HepG2 (cell line): Measurements from ENCODE around the gene CCDC82. TPM values are rescaled to one million over a fixed set of nuclear protein-coding genes. Genes with fewer than 3 reads are reported as not detected.

ENCODE experiments used
- CHCHD3 ChIP-seq: sonication (generic); formaldehyde crosslinking; IDR thresholded peaks from 2 replicates; pipeline ENCODE4 v1.8.0; 2022; ENCODE audit warnings: mild to moderate bottlenecking, missing genetic modification reagents, moderate library complexity
- CHD4 ChIP-seq: fragments of 200-600 bp; sonication (generic); IDR thresholded peaks from 2 replicates; pipeline ENCODE4 v1.7.0; 2017; ENCODE audit warnings: mild to moderate bottlenecking, low read length, borderline replicate concordance
- E2F2 ChIP-seq: sonication (generic); formaldehyde crosslinking; IDR thresholded peaks from 2 replicates; pipeline ENCODE4 v1.4.0; 2020; ENCODE audit warnings: missing genetic modification reagents, borderline replicate concordance
- EED ChIP-seq: sonication (generic); formaldehyde crosslinking; IDR thresholded peaks from 2 replicates; pipeline ENCODE4 v1.5.0; 2020; ENCODE audit warnings: mild to moderate bottlenecking, missing genetic modification reagents
- ELF3 ChIP-seq: IDR thresholded peaks from 2 replicates; pipeline ENCODE4 v1.6.1; 2016; ENCODE audit warnings: missing genetic modification reagents, missing compliant biosample characterization
- FIP1L1 ChIP-seq: fragments of 200-400 bp; formaldehyde crosslinking; IDR thresholded peaks from 2 replicates; pipeline ENCODE4 v1.6.1; 2018; ENCODE audit warnings: low read depth, mild to moderate bottlenecking, low read length, moderate library complexity, borderline replicate concordance; ENCODE audit not compliant: insufficient read depth
- GATAD2A ChIP-seq: IDR thresholded peaks from 2 replicates; pipeline ENCODE4 v1.6.1; 2016
- KDM3A ChIP-seq: IDR thresholded peaks from 2 replicates; pipeline ENCODE4 v1.6.1; 2018; ENCODE audit warnings: low read depth, missing compliant biosample characterization
- RFX3 ChIP-seq: IDR thresholded peaks from 2 replicates; pipeline ENCODE4 v1.6.1; 2016; ENCODE audit warnings: missing biosample characterization, missing genetic modification reagents
- THYN1 ChIP-seq: sonication (generic); formaldehyde crosslinking; IDR thresholded peaks from 2 replicates; pipeline ENCODE4 v1.8.1; 2023; ENCODE audit warnings: low read depth, mild to moderate bottlenecking, moderate library complexity, missing genetic modification reagents, borderline replicate concordance
- ZFYVE20 ChIP-seq: sonication (generic); formaldehyde crosslinking; IDR thresholded peaks from 2 replicates; pipeline ENCODE4 v1.8.0; 2023; ENCODE audit warnings: low read depth, mild to moderate bottlenecking, moderate library complexity, missing genetic modification reagents, borderline replicate concordance
- ZMYM3 ChIP-seq: sonication (generic); formaldehyde crosslinking; IDR thresholded peaks from 2 replicates; pipeline ENCODE4 v1.5.1; 2020; ENCODE audit warnings: mild to moderate bottlenecking, missing genetic modification reagents
- ZNF580 ChIP-seq: IDR thresholded peaks from 2 replicates; pipeline ENCODE4 v1.6.1; 2016; ENCODE audit warnings: low read depth, borderline replicate concordance
- polyA plus RNA-seq, 8 experiments: library from polyadenylated mRNA; depleted of rRNA in 3 of 8; stranded (reverse) in 7 of 8; unstranded in 1 of 8; fragments of >200 nt; fragmentation: Illumina TruSeq in 4 of 8; extraction: Trizol in 4 of 8; gene quantifications; 2 replicates each; pipeline versions ENCODE4 v1.2.1 to v1.2.3, GENCODE V29; 2011 to 2016; ENCODE audit warnings: low read depth in 4 of 8, missing spikeins in 1 of 8, mixed read lengths in 1 of 8; ENCODE audit not compliant: insufficient read depth in 1 of 8
- total RNA-seq, 5 experiments: library from RNA; depleted of rRNA; stranded (reverse); fragments of >200 nt; fragmentation: Illumina TruSeq; extraction: Trizol; gene quantifications; 2 replicates each; pipeline ENCODE4 v1.2.3, GENCODE V29; 2016; ENCODE audit warnings: low read depth in 1 of 5
- TF ChIP-seq, protein P1 (sequence below): sonication (generic); formaldehyde crosslinking; IDR thresholded peaks from 2 replicates; pipeline ENCODE4 v1.5.0; 2020; ENCODE audit warnings: missing genetic modification reagents, mild to moderate bottlenecking, borderline replicate concordance
- TF ChIP-seq, protein P2 (sequence below): fragments of 450-650 bp; IDR thresholded peaks from 2 replicates; pipeline ENCODE4 v1.6.1; 2016

Gene CCDC82
- total and polyA plus RNA-seq, 2 of the 13 experiments (the other 11 are each of a cell fraction or from before 2014, with no cell fraction given): 19.7 to 25.7 TPM

GRCh38 chr11:96341211-96342013 is 48.3 kb downstream of the CCDC82 start (continued):
- TF ChIP-seq, protein P1, sequence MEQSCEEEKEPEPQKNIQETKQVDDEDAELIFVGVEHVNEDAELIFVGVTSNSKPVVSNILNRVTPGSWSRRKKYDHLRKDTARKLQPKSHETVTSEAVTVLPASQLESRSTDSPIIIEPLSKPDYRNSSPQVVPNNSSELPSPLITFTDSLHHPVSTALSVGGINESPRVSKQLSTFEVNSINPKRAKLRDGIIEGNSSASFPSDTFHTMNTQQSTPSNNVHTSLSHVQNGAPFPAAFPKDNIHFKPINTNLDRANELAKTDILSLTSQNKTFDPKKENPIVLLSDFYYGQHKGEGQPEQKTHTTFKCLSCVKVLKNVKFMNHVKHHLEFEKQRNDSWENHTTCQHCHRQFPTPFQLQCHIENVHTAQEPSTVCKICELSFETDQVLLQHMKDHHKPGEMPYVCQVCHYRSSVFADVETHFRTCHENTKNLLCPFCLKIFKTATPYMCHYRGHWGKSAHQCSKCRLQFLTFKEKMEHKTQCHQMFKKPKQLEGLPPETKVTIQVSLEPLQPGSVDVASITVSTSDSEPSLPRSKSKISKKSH (CRISPR knock-in tag): no peak
- TF ChIP-seq ZMYM3 (CRISPR knock-in tag): peak; percentile 37; the same call in 1 of the 2 replicates
- no peak for TF ChIP-seq RFX3 (CRISPR knock-in tag)
- 0 out of 2 replicates have a peak, but pooled peaks have one; percentile 30 for TF ChIP-seq ZNF580 (CRISPR knock-in tag)
- no peak for TF ChIP-seq ZFYVE20 (CRISPR knock-in tag)
- TF ChIP-seq, protein P2, sequence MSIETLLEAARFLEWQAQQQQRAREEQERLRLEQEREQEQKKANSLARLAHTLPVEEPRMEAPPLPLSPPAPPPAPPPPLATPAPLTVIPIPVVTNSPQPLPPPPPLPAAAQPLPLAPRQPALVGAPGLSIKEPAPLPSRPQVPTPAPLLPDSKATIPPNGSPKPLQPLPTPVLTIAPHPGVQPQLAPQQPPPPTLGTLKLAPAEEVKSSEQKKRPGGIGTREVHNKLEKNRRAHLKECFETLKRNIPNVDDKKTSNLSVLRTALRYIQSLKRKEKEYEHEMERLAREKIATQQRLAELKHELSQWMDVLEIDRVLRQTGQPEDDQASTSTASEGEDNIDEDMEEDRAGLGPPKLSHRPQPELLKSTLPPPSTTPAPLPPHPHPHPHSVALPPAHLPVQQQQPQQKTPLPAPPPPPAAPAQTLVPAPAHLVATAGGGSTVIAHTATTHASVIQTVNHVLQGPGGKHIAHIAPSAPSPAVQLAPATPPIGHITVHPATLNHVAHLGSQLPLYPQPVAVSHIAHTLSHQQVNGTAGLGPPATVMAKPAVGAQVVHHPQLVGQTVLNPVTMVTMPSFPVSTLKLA: no peak
- no peak for TF ChIP-seq KDM3A
- TF ChIP-seq FIP1L1: no peak
- no peak for TF ChIP-seq EED (CRISPR knock-in tag)
- TF ChIP-seq CHCHD3: 0 out of 2 replicates have a peak, but pooled peaks have one; percentile 64
- TF ChIP-seq THYN1: no peak
- TF ChIP-seq GATAD2A (CRISPR knock-in tag): no peak; the same call in 1 of the 2 replicates
- TF ChIP-seq CHD4: no peak
- peak; percentile 27; the same call in 1 of the 2 replicates for TF ChIP-seq ELF3 (CRISPR knock-in tag)
- no peak for TF ChIP-seq E2F2 (CRISPR knock-in tag)
